CD4-positive, CD25-positive, alpha-beta regulatory T cell (primary cell): Measurements from ENCODE around the gene C2. TPM values are rescaled to one million over a fixed set of nuclear protein-coding genes. Genes with fewer than 3 reads are reported as not detected.

ENCODE experiments used
- ATAC-seq, 2 donors: fragments of 150-1000 bp; cut with Tn5 transposase; one replicate each; pipeline ENCODE4 v1.10.0; 2021; ENCODE audit warnings: low read depth in 2 of 2, moderate number of reproducible peaks in 2 of 2, moderate library complexity in 1 of 2
- DNase-seq, 3 donors: peaks; one replicate each; pipeline versions ENCODE4 v3.0.0 to v3.0.0-alpha.2; 2012 to 2022; ENCODE audit warnings: mixed read lengths in 1 of 3
- H3K27ac ChIP-seq: one replicate; pipeline ENCODE4 v1.7.0; 2013; ENCODE audit warnings: mild to moderate bottlenecking, low read length; ENCODE audit not compliant: insufficient read depth, poor library complexity, severe bottlenecking
- H3K27me3 ChIP-seq: one replicate; pipeline ENCODE4 v1.7.0; 2013; ENCODE audit warnings: low read length; ENCODE audit not compliant: control insufficient read depth, insufficient read depth
- H3K36me3 ChIP-seq: one replicate; pipeline ENCODE4 v1.7.0; 2013; ENCODE audit warnings: mild to moderate bottlenecking, low read length, moderate library complexity; ENCODE audit not compliant: control insufficient read depth, insufficient read depth
- H3K4me1 ChIP-seq: 2 replicates; pipeline ENCODE4 v1.7.0; 2013; ENCODE audit warnings: mild to moderate bottlenecking, low read length; ENCODE audit not compliant: insufficient read depth, control insufficient read depth, poor library complexity, severe bottlenecking
- H3K4me3 ChIP-seq: one replicate; pipeline ENCODE4 v1.7.0; 2013; ENCODE audit warnings: low read depth, mild to moderate bottlenecking, low read length, moderate library complexity
- H3K9me3 ChIP-seq, 2 experiments: 1 replicate in 1 of 2; 2 replicates in 1 of 2; pipeline ENCODE4 v1.7.0; 2013; ENCODE audit warnings: low read length in 2 of 2, mild to moderate bottlenecking in 1 of 2, moderate library complexity in 1 of 2; ENCODE audit not compliant: control insufficient read depth in 2 of 2
- H3K27ac Mint-ChIP-seq, 3 donors: one replicate each; pipeline ENCODE4 v1.8.0; 2020 to 2022; ENCODE audit warnings: mild to moderate bottlenecking in 3 of 3, mixed read lengths in 3 of 3, moderate library complexity in 2 of 3
- H3K27me3 Mint-ChIP-seq: one replicate; pipeline ENCODE4 v1.8.0; 2022; ENCODE audit warnings: mild to moderate bottlenecking, mixed read lengths
- H3K36me3 Mint-ChIP-seq: one replicate; pipeline ENCODE4 v1.8.0; 2020; ENCODE audit warnings: mixed read lengths
- H3K4me1 Mint-ChIP-seq, 4 donors: one replicate each; pipeline ENCODE4 v1.8.0; 2020 to 2022; ENCODE audit warnings: mixed read lengths in 4 of 4, mild to moderate bottlenecking in 1 of 4
- H3K4me3 Mint-ChIP-seq, 4 donors: one replicate each; pipeline ENCODE4 v1.8.0; 2020 to 2022; ENCODE audit warnings: mild to moderate bottlenecking in 4 of 4, mixed read lengths in 4 of 4, moderate library complexity in 3 of 4
- H3K9me3 Mint-ChIP-seq, 7 donors: one replicate each; pipeline ENCODE4 v1.8.0; 2020 to 2022; ENCODE audit warnings: mixed read lengths in 7 of 7, mild to moderate bottlenecking in 3 of 7, moderate library complexity in 2 of 7
- polyA plus RNA-seq, 4 donors: library from polyadenylated mRNA; unstranded; fragments of 300-500 nt; fragmentation: Illumina TruSeq; gene quantifications; one replicate each; pipeline ENCODE4 v1.2.3, GENCODE V29; 2021
- total RNA-seq: library from RNA; stranded (reverse); gene quantifications from one replicate; pipeline ENCODE4 v1.2.3, GENCODE V29; 2022

Gene C2
- total and polyA plus RNA-seq, 5 donors from 2014 or later = 0.47 to 1.3 TPM; not detected in 3

- H3K27ac Mint-ChIP-seq = no peak overlapping the region
- peaks cover 39% of the 10 kb centered on the region for H3K36me3 Mint-ChIP-seq
- H3K27me3 Mint-ChIP-seq = no peaks in the 10 kb centered on the region
- Histone ChIP-seq H3K4me3 (no peak overlapping the region), H3K4me1 (no peaks in the 10 kb centered on the region), H3K9me3 (no peaks in the 10 kb centered on the region), H3K27me3 (no peaks in the 10 kb centered on the region), H3K36me3 (peaks cover 57% of the 10 kb centered on the region), H3K27ac (no peak overlapping the region)
- H3K4me3 Mint-ChIP-seq = no peak overlapping the region
- no peaks in the 10 kb centered on the region for H3K9me3 Mint-ChIP-seq
- peaks cover 0 to 3% (median under 1%) of the 10 kb centered on the region in 4 donors for H3K4me1 Mint-ChIP-seq
- DNase-seq (no peak), ATAC-seq (no peak)
Observed at GRCh38 chr6:31882344-31882743, 45.2 kb upstream of the C2 start.

- no peak overlapping the region for H3K27ac Mint-ChIP-seq
- H3K4me1 ChIP-seq = no peaks in the 10 kb centered on the region
- H3K4me3 ChIP-seq = no peak overlapping the region
- H3K4me3 Mint-ChIP-seq = no peak overlapping the region
- no peaks in the 10 kb centered on the region for H3K9me3 ChIP-seq
- no peak overlapping the region for H3K27ac ChIP-seq
- peaks cover 0 to 3% (median under 1%) of the 10 kb centered on the region in 4 donors for H3K4me1 Mint-ChIP-seq
- ATAC-seq (no peak), DNase-seq (no peak)
- H3K36me3 Mint-ChIP-seq = peaks cover 41% of the 10 kb centered on the region
- H3K27me3 Mint-ChIP-seq = no peaks in the 10 kb centered on the region
- H3K9me3 Mint-ChIP-seq = no peaks in the 10 kb centered on the region
- no peaks in the 10 kb centered on the region for H3K27me3 ChIP-seq
- H3K36me3 ChIP-seq = peaks cover 64% of the 10 kb centered on the region
Observed at GRCh38 chr6:31883676-31884075, 43.8 kb upstream of the C2 start.

GRCh38 chr6:31884528-31885035, 42.9 kb upstream of the C2 start:
- Mint-ChIP-seq H3K4me1 (peaks cover 0 to 3% (median under 1%) of the 10 kb centered on the region in 4 donors), H3K27me3 (no peaks in the 10 kb centered on the region), H3K9me3 (no peaks in the 10 kb centered on the region), H3K27ac (no peak overlapping the region), H3K36me3 (peaks cover 42% of the 10 kb centered on the region), H3K4me3 (no peak overlapping the region)
- no peak for DNase-seq
- ATAC-seq = no peak
- Histone ChIP-seq H3K4me3 (no peak overlapping the region), H3K4me1 (no peaks in the 10 kb centered on the region), H3K27ac (no peak overlapping the region), H3K36me3 (peaks cover 63% of the 10 kb centered on the region), H3K27me3 (no peaks in the 10 kb centered on the region), H3K9me3 (no peaks in the 10 kb centered on the region)

GRCh38 chr6:31886541-31886991, 41.0 kb upstream of the C2 start:
- Mint-ChIP-seq H3K27me3 (no peaks in the 10 kb centered on the region), H3K4me3 (no peak overlapping the region), H3K4me1 (peaks cover 0 to 4% (median under 1%) of the 10 kb centered on the region in 4 donors), H3K9me3 (no peaks in the 10 kb centered on the region), H3K27ac (no peak overlapping the region), H3K36me3 (peaks cover 45% of the 10 kb centered on the region)
- no peaks in the 10 kb centered on the region for H3K4me1 ChIP-seq
- no peaks in the 10 kb centered on the region for H3K27me3 ChIP-seq
- no peak overlapping the region for H3K27ac ChIP-seq
- no peak overlapping the region for H3K4me3 ChIP-seq
- peaks cover 52% of the 10 kb centered on the region for H3K36me3 ChIP-seq
- H3K9me3 ChIP-seq = no peaks in the 10 kb centered on the region
- ATAC-seq (no peak), DNase-seq (no peak)

- Mint-ChIP-seq H3K27me3 (no peaks in the 10 kb centered on the region), H3K36me3 (peaks cover 50% of the 10 kb centered on the region), H3K4me1 (peaks cover 0 to 4% (median under 1%) of the 10 kb centered on the region in 4 donors), H3K4me3 (peak overlapping the region in 1 of 4 donors; percentile 11), H3K9me3 (no peaks in the 10 kb centered on the region), H3K27ac (no peak overlapping the region)
- DNase-seq (no peak), ATAC-seq (no peak)
- Histone ChIP-seq H3K9me3 (no peaks in the 10 kb centered on the region), H3K27ac (no peak overlapping the region), H3K36me3 (peaks cover 54% of the 10 kb centered on the region), H3K4me3 (no peak overlapping the region), H3K4me1 (no peaks in the 10 kb centered on the region), H3K27me3 (no peaks in the 10 kb centered on the region)
Observed at GRCh38 chr6:31887173-31888007, 40.1 kb upstream of the C2 start.

- peaks cover 54% of the 10 kb centered on the region for H3K36me3 ChIP-seq
- H3K36me3 Mint-ChIP-seq = peaks cover 50% of the 10 kb centered on the region
- H3K27me3 Mint-ChIP-seq = no peaks in the 10 kb centered on the region
- H3K27ac Mint-ChIP-seq = no peak overlapping the region
- no peaks in the 10 kb centered on the region for H3K9me3 Mint-ChIP-seq
- no peak overlapping the region for H3K4me3 Mint-ChIP-seq
- H3K4me3 ChIP-seq = no peak overlapping the region
- H3K27ac ChIP-seq = no peak overlapping the region
- H3K9me3 ChIP-seq = no peaks in the 10 kb centered on the region
- no peaks in the 10 kb centered on the region for H3K27me3 ChIP-seq
- peaks cover 0 to 7% (median 3%) of the 10 kb centered on the region in 4 donors for H3K4me1 Mint-ChIP-seq
- DNase-seq (peak; percentile 34 to 46 (median 38)), ATAC-seq (no peak)
- H3K4me1 ChIP-seq = no peaks in the 10 kb centered on the region
Observed at GRCh38 chr6:31888276-31889258, 39.0 kb upstream of the C2 start.

- Mint-ChIP-seq H3K36me3 (peaks cover 51% of the 10 kb centered on the region), H3K4me1 (peaks cover 0 to 8% (median 3%) of the 10 kb centered on the region in 4 donors), H3K27me3 (no peaks in the 10 kb centered on the region), H3K4me3 (no peak overlapping the region), H3K9me3 (no peaks in the 10 kb centered on the region), H3K27ac (no peak overlapping the region)
- Histone ChIP-seq H3K9me3 (no peaks in the 10 kb centered on the region), H3K27ac (no peak overlapping the region), H3K4me1 (no peaks in the 10 kb centered on the region), H3K36me3 (peaks cover 49% of the 10 kb centered on the region), H3K4me3 (no peak overlapping the region), H3K27me3 (no peaks in the 10 kb centered on the region)
- DNase-seq (no peak), ATAC-seq (no peak)
Observed at GRCh38 chr6:31889331-31889972, 38.1 kb upstream of the C2 start.
